H9 (cell line): Measurements from ENCODE around the gene ZSWIM5. TPM values are rescaled to one million over a fixed set of nuclear protein-coding genes. Genes with fewer than 3 reads are reported as not detected.

Experiments
- DNase-seq: peaks from one replicate; pipeline ENCODE4 v3.0.0-alpha.2; 2017
- H2AFZ ChIP-seq: one replicate; pipeline ENCODE4 v1.6.1; 2013; ENCODE audit warnings: mild to moderate bottlenecking, low read length, control low read depth, moderate library complexity
- H2AK5ac ChIP-seq: 2 replicates; pipeline ENCODE4 v1.6.1; 2013; ENCODE audit warnings: low read length, control low read depth, mixed read lengths; ENCODE audit not compliant: insufficient read length
- H2BK120ac ChIP-seq: one replicate; pipeline ENCODE4 v1.6.1; 2013; ENCODE audit warnings: low read depth, mild to moderate bottlenecking, low read length, control low read depth, inconsistent platforms; ENCODE audit not compliant: poor library complexity, severe bottlenecking
- H2BK12ac ChIP-seq: 2 replicates; pipeline ENCODE4 v1.6.1; 2013; ENCODE audit warnings: low read length, control low read depth, mixed read lengths, low read depth; ENCODE audit not compliant: insufficient read length
- H2BK15ac ChIP-seq: 2 replicates; pipeline ENCODE4 v1.6.1; 2013; ENCODE audit warnings: low read depth, low read length, control low read depth
- H2BK20ac ChIP-seq: one replicate; pipeline ENCODE4 v1.6.1; 2013; ENCODE audit warnings: low read depth, mild to moderate bottlenecking, low read length, control low read depth, inconsistent platforms; ENCODE audit not compliant: poor library complexity, severe bottlenecking
- H2BK5ac ChIP-seq: 2 replicates; pipeline ENCODE4 v1.6.1; 2013; ENCODE audit warnings: low read length, control low read depth, mixed read lengths; ENCODE audit not compliant: insufficient read length
- H3K14ac ChIP-seq: 2 replicates; pipeline ENCODE4 v1.6.1; 2013; ENCODE audit warnings: low read length, control low read depth; ENCODE audit not compliant: insufficient read depth
- H3K18ac ChIP-seq: 2 replicates; pipeline ENCODE4 v1.6.1; 2013; ENCODE audit warnings: low read depth, mild to moderate bottlenecking, mixed read lengths, low read length, control low read depth; ENCODE audit not compliant: insufficient read length
- H3K23ac ChIP-seq: 2 replicates; pipeline ENCODE4 v1.6.1; 2013; ENCODE audit warnings: low read length, control low read depth, mixed read lengths, low read depth; ENCODE audit not compliant: insufficient read length
- H3K23me2 ChIP-seq: 2 replicates; pipeline ENCODE4 v1.6.1; 2013; ENCODE audit warnings: low read depth, mild to moderate bottlenecking, mixed read lengths, low read length, control low read depth; ENCODE audit not compliant: insufficient read length, poor library complexity, severe bottlenecking
- H3K27ac ChIP-seq: 2 replicates; pipeline ENCODE4 v1.5.1; 2013; ENCODE audit warnings: low read length, control low read depth, mixed read lengths, low read depth; ENCODE audit not compliant: insufficient read length
- H3K27me3 ChIP-seq: 2 replicates; pipeline ENCODE4 v1.6.1; 2013; ENCODE audit warnings: low read length, control low read depth, inconsistent platforms; ENCODE audit not compliant: insufficient read depth
- H3K4ac ChIP-seq: 2 replicates; pipeline ENCODE4 v1.6.1; 2013; ENCODE audit warnings: low read depth, mild to moderate bottlenecking, control low read depth, inconsistent platforms, low read length, moderate library complexity
- H3K4me1 ChIP-seq: 2 replicates; pipeline ENCODE4 v1.6.1; 2013; ENCODE audit warnings: low read length, control low read depth, inconsistent platforms; ENCODE audit not compliant: insufficient read depth
- H3K4me2 ChIP-seq: 2 replicates; pipeline ENCODE4 v1.6.1; 2013; ENCODE audit warnings: low read length, control low read depth, mixed read lengths; ENCODE audit not compliant: insufficient read length, insufficient read depth
- H3K56ac ChIP-seq: 2 replicates; pipeline ENCODE4 v1.6.1; 2013; ENCODE audit warnings: low read depth, mild to moderate bottlenecking, mixed read lengths, low read length, control low read depth; ENCODE audit not compliant: insufficient read length
- H3K79me1 ChIP-seq: 2 replicates; pipeline ENCODE4 v1.6.1; 2013; ENCODE audit warnings: low read depth, mild to moderate bottlenecking, moderate library complexity, low read length, control low read depth, inconsistent platforms; ENCODE audit not compliant: insufficient read depth, poor library complexity, severe bottlenecking
- H3K79me2 ChIP-seq: 2 replicates; pipeline ENCODE4 v1.6.1; 2013; ENCODE audit warnings: low read length, control low read depth, inconsistent platforms; ENCODE audit not compliant: insufficient read depth
- H3K9ac ChIP-seq: 2 replicates; pipeline ENCODE4 v1.6.1; 2013; ENCODE audit warnings: low read length, control low read depth, mixed read lengths; ENCODE audit not compliant: insufficient read length; ENCODE audit errors: extremely low read depth
- H3K9me3 ChIP-seq: one replicate; pipeline ENCODE4 v1.6.1; 2013; ENCODE audit warnings: low read depth, low read length, inconsistent platforms; ENCODE audit not compliant: control insufficient read depth
- H3T11ph ChIP-seq: one replicate; pipeline ENCODE4 v1.6.1; 2013; ENCODE audit warnings: mild to moderate bottlenecking, low read length, control low read depth, inconsistent platforms
- H4K20me1 ChIP-seq: one replicate; pipeline ENCODE4 v1.6.1; 2013; ENCODE audit not compliant: control insufficient read depth, insufficient read length, insufficient read depth
- H4K5ac ChIP-seq: 2 replicates; pipeline ENCODE4 v1.6.1; 2013; ENCODE audit warnings: low read depth, mild to moderate bottlenecking, mixed read lengths, low read length, control low read depth; ENCODE audit not compliant: insufficient read length
- H4K8ac ChIP-seq: replicated peaks from 2 replicates; pipeline ENCODE4 v1.6.1; 2013; ENCODE audit warnings: low read length, control low read depth, mixed read lengths, low read depth; ENCODE audit not compliant: insufficient read length
- H4K91ac ChIP-seq: 2 replicates; pipeline ENCODE4 v1.6.1; 2013; ENCODE audit warnings: low read depth, mild to moderate bottlenecking, moderate library complexity, mixed read lengths, low read length, control low read depth; ENCODE audit not compliant: insufficient read length
- H3K27ac Mint-ChIP-seq, 3 experiments: 2 replicates in 2 of 3; 3 replicates in 1 of 3; pipeline ENCODE4 v1.8.0; 2020 to 2021; ENCODE audit warnings: mixed read lengths in 3 of 3, mild to moderate bottlenecking in 1 of 3, moderate library complexity in 1 of 3
- H3K27me3 Mint-ChIP-seq: 2 replicates; pipeline ENCODE4 v1.8.0; 2021; ENCODE audit warnings: low read depth, mild to moderate bottlenecking, moderate library complexity, mixed read lengths
- H3K36me3 Mint-ChIP-seq, 3 experiments: 2 replicates in 2 of 3; 3 replicates in 1 of 3; pipeline ENCODE4 v1.8.0; 2020 to 2021; ENCODE audit warnings: low read depth in 3 of 3, mixed read lengths in 3 of 3; ENCODE audit not compliant: insufficient read depth in 1 of 3
- H3K4me1 Mint-ChIP-seq, 2 experiments: 2 replicates each; pipeline ENCODE4 v1.8.0; 2020; ENCODE audit warnings: mixed read lengths in 2 of 2
- H3K4me3 Mint-ChIP-seq, 2 experiments: 2 replicates in 1 of 2; 3 replicates in 1 of 2; pipeline ENCODE4 v1.8.0; 2020 to 2021; ENCODE audit warnings: mild to moderate bottlenecking in 2 of 2, mixed read lengths in 2 of 2, moderate library complexity in 1 of 2
- H3K9me3 Mint-ChIP-seq, 2 experiments: 2 replicates in 1 of 2; 3 replicates in 1 of 2; pipeline ENCODE4 v1.8.0; 2020; ENCODE audit warnings: mild to moderate bottlenecking in 2 of 2, mixed read lengths in 2 of 2, moderate library complexity in 1 of 2
- CTCF ChIP-seq: fragments of 200-600 bp; sonication (generic); conservative IDR thresholded peaks from 3 replicates; pipeline ENCODE4 v1.8.0; 2021; ENCODE audit warnings: antibody characterized with exemption, mild to moderate bottlenecking
- WGBS: extraction: QIAGEN DNeasy Blood & Tissue Kit; methylation state at CpG from one replicate; pipeline ENCODE4 v1.1.7; 2013; ENCODE audit warnings: missing lambda C conversion rate, low lambda C conversion rate, mixed read lengths; ENCODE audit not compliant: insufficient read length; ENCODE audit errors: extremely low coverage; 5-methylcytosine and 5-hydroxymethylcytosine counted together
- total RNA-seq: library from RNA; stranded (reverse); gene quantifications from 2 replicates; pipeline ENCODE4 v1.2.1, GENCODE V29; 2021

ZSWIM5 gene
- total RNA-seq, 1 experiment from 2014 or later: 3.5 TPM

DNA sequence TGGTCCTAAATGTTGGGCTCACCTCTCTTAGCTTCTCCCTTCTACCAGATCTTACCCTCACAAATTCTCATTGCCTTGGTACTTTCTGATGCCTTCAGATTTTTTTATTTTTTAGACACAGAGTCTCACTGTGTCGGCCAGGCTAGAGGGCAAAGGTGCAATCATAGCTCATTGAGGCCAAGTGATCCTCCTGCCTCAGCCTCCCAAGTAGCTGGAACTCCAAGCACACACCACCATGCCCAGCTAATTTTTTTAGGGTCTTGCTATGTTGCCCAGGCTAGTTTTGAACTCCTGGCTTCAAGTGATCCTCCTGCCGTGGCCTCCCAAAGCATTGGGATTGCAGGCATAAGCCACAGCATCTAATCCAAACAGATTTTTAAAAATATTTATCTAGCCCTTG lies 69.4 kb downstream of the ZSWIM5 start:
- H3K4me3 Mint-ChIP-seq: no peak overlapping the region
- H3K4me2 ChIP-seq: no peak overlapping the region
- H3K36me3 Mint-ChIP-seq: no peaks in the 10 kb centered on the region

More for the DNA sequence above, 69.4 kb downstream of the ZSWIM5 start:
- Histone ChIP-seq H3K23me2 (no peaks in the 10 kb centered on the region), H2BK15ac (no peak overlapping the region), H2BK20ac (no peak overlapping the region), H3K14ac (no peak overlapping the region), H3K79me2 (no peaks in the 10 kb centered on the region), H3K4ac (no peak overlapping the region), H3K56ac (no peak overlapping the region), H3K27me3 (no peaks in the 10 kb centered on the region), H3K27ac (no peak overlapping the region), H4K5ac (no peak overlapping the region), H2BK120ac (no peak overlapping the region), H3K4me1 (no peaks in the 10 kb centered on the region), H4K91ac (no peak overlapping the region), H3T11ph (no peak overlapping the region), H3K9ac (no peak overlapping the region), H3K23ac (no peak overlapping the region), H4K20me1 (no peaks in the 10 kb centered on the region), H2AFZ (no peak overlapping the region), H4K8ac (no peak overlapping the region), H3K79me1 (no peaks in the 10 kb centered on the region), H3K9me3 (no peaks in the 10 kb centered on the region), H2BK5ac (no peak overlapping the region), H3K18ac (no peak overlapping the region), H2AK5ac (no peak overlapping the region), H2BK12ac (no peak overlapping the region)
- H3K27ac Mint-ChIP-seq: no peak overlapping the region
- H3K4me1 Mint-ChIP-seq: no peaks in the 10 kb centered on the region
- H3K27me3 Mint-ChIP-seq: no peaks in the 10 kb centered on the region
- TF ChIP-seq CTCF: no peak
- no peaks in the 10 kb centered on the region for H3K9me3 Mint-ChIP-seq
- DNase-seq: no peak
- WGBS: no CpG with 5 or more reads among the region's 2 CpGs
